ENCODE results near the gene HOXC10. TPM values are rescaled to one million over a fixed set of nuclear protein-coding genes. Genes with fewer than 3 reads are reported as not detected.

HOXC10 gene
- total RNA-seq, 1 donor from 2014 or later, result not detected

- H3K36me3 Mint-ChIP-seq (ENCODE audit: unreplicated experiment), result no peaks in the 10 kb centered on the region
- DNase-seq, result no peak
- no peak for TF ChIP-seq CTCF (IDR thresholded peaks at IDR 0.05; ENCODE audit: partially characterized antibody, unreplicated experiment)
- peaks cover 2% of the 10 kb centered on the region for H3K9me3 Mint-ChIP-seq (ENCODE audit: unreplicated experiment)
- peaks cover 50% of the 10 kb centered on the region for H3K27me3 Mint-ChIP-seq (ENCODE audit: unreplicated experiment)
- no peak overlapping the region for H3K27ac Mint-ChIP-seq (ENCODE audit: unreplicated experiment)
- no peak overlapping the region for H3K4me3 Mint-ChIP-seq (ENCODE audit: unreplicated experiment)
- H3K4me1 Mint-ChIP-seq (ENCODE audit: low read depth, unreplicated experiment), result no peaks in the 10 kb centered on the region
Observed at GRCh38 chr12:53941750-53942149, 43.2 kb upstream of the HOXC10 start.

GRCh38 chr12:53942467-53942997, 42.4 kb upstream of the HOXC10 start:
- no peak for TF ChIP-seq CTCF (IDR thresholded peaks at IDR 0.05; ENCODE audit: partially characterized antibody, unreplicated experiment)
- H3K4me3 Mint-ChIP-seq (ENCODE audit: unreplicated experiment), result no peak overlapping the region
- H3K27ac Mint-ChIP-seq (ENCODE audit: unreplicated experiment), result no peak overlapping the region
- H3K36me3 Mint-ChIP-seq (ENCODE audit: unreplicated experiment), result no peaks in the 10 kb centered on the region
- no peaks in the 10 kb centered on the region for H3K4me1 Mint-ChIP-seq (ENCODE audit: low read depth, unreplicated experiment)
- no peaks in the 10 kb centered on the region for H3K9me3 Mint-ChIP-seq (ENCODE audit: unreplicated experiment)
- no peak for DNase-seq
- peaks cover 49% of the 10 kb centered on the region for H3K27me3 Mint-ChIP-seq (ENCODE audit: unreplicated experiment)

GRCh38 chr12:53944209-53944608, 40.7 kb upstream of the HOXC10 start:
- no peak overlapping the region for H3K27ac Mint-ChIP-seq (ENCODE audit: unreplicated experiment)
- TF ChIP-seq CTCF (IDR thresholded peaks at IDR 0.05; ENCODE audit: partially characterized antibody, unreplicated experiment), result no peak
- no peak overlapping the region for H3K4me3 Mint-ChIP-seq (ENCODE audit: unreplicated experiment)
- no peaks in the 10 kb centered on the region for H3K4me1 Mint-ChIP-seq (ENCODE audit: low read depth, unreplicated experiment)
- DNase-seq, result no peak
- no peaks in the 10 kb centered on the region for H3K36me3 Mint-ChIP-seq (ENCODE audit: unreplicated experiment)
- H3K27me3 Mint-ChIP-seq (ENCODE audit: unreplicated experiment), result peaks cover 45% of the 10 kb centered on the region
- H3K9me3 Mint-ChIP-seq (ENCODE audit: unreplicated experiment), result peaks cover 3% of the 10 kb centered on the region

GRCh38 chr12:53944907-53945847, 39.8 kb upstream of the HOXC10 start:
- TF ChIP-seq CTCF (IDR thresholded peaks at IDR 0.05; ENCODE audit: partially characterized antibody, unreplicated experiment), result no peak
- Mint-ChIP-seq H3K27ac (ENCODE audit: unreplicated experiment) (no peak overlapping the region), H3K27me3 (ENCODE audit: unreplicated experiment) (peaks cover 42% of the 10 kb centered on the region), H3K4me1 (ENCODE audit: low read depth, unreplicated experiment) (no peaks in the 10 kb centered on the region), H3K4me3 (ENCODE audit: unreplicated experiment) (no peak overlapping the region), H3K9me3 (ENCODE audit: unreplicated experiment) (peaks cover 3% of the 10 kb centered on the region), H3K36me3 (ENCODE audit: unreplicated experiment) (no peaks in the 10 kb centered on the region)
- DNase-seq, result no peak

GRCh38 chr12:53947743-53948142, 37.2 kb upstream of the HOXC10 start:
- no peaks in the 10 kb centered on the region for H3K4me1 Mint-ChIP-seq (ENCODE audit: low read depth, unreplicated experiment)
- no peak for TF ChIP-seq CTCF (IDR thresholded peaks at IDR 0.05; ENCODE audit: partially characterized antibody, unreplicated experiment)
- H3K4me3 Mint-ChIP-seq (ENCODE audit: unreplicated experiment), result no peak overlapping the region
- H3K27me3 Mint-ChIP-seq (ENCODE audit: unreplicated experiment), result peaks cover 46% of the 10 kb centered on the region
- no peaks in the 10 kb centered on the region for H3K36me3 Mint-ChIP-seq (ENCODE audit: unreplicated experiment)
- no peak overlapping the region for H3K27ac Mint-ChIP-seq (ENCODE audit: unreplicated experiment)
- DNase-seq, result no peak
- H3K9me3 Mint-ChIP-seq (ENCODE audit: unreplicated experiment), result peaks cover 3% of the 10 kb centered on the region

Data from glutamatergic neuron (in vitro differentiated cells).